IMR-90 (cell line): ENCODE data around the gene CDC42SE1. TPM values are rescaled to one million over a fixed set of nuclear protein-coding genes. Genes with fewer than 3 reads are reported as not detected.

Experiments used
- ATAC-seq: fragments of 200-7000 bp; cut with Tn5 transposase; 2 replicates; pipeline ENCODE4 v1.9.1; 2020; ENCODE audit warnings: low read depth, mild to moderate bottlenecking, moderate library complexity
- BruUV-seq: library from RNA; stranded (reverse); fragments of 400-500 nt; replicated peaks from 2 replicates; lab custom pipeline; 2021; lab: Mats Ljungman, UMichigan
- CTCF ChIA-PET: fragments of 300-600 bp; formaldehyde crosslinking; extraction: SDS; loops from one replicate; lab custom pipeline; 2021; ENCODE audit warnings: antibody characterized with exemption; lab: Yijun Ruan, JAX
- POLR2A ChIA-PET: fragments of 300-600 bp; sonication (Branson Sonifier 250); formaldehyde crosslinking; loops from one replicate; lab custom pipeline; 2022; ENCODE audit warnings: antibody characterized with exemption; ENCODE audit not compliant: unreplicated experiment; lab: Charles Lee
- DNase-seq: peaks from one replicate; pipeline ENCODE4 v3.0.0; 2013
- H2AFZ ChIP-seq: replicated peaks from 2 replicates; pipeline ENCODE3; 2013; ENCODE audit warnings: low read length, mild to moderate bottlenecking; ENCODE audit not compliant: poor library complexity
- H2AK5ac ChIP-seq: 2 replicates; pipeline ENCODE4 v1.6.1; 2013; ENCODE audit warnings: low read depth, low read length, inconsistent platforms
- H2AK9ac ChIP-seq: replicated peaks from 2 replicates; pipeline ENCODE3; 2013; ENCODE audit warnings: mild to moderate bottlenecking, low read depth, low read length, moderate library complexity; ENCODE audit not compliant: poor library complexity
- H2BK120ac ChIP-seq: 2 replicates; pipeline ENCODE4 v1.6.1; 2013; ENCODE audit warnings: low read depth, low read length, inconsistent platforms
- H2BK15ac ChIP-seq: 3 replicates; pipeline ENCODE4 v1.6.1; 2013; ENCODE audit warnings: low read depth, low read length, inconsistent platforms
- H2BK20ac ChIP-seq: 2 replicates; pipeline ENCODE4 v1.6.1; 2013; ENCODE audit warnings: low read depth, mild to moderate bottlenecking, inconsistent platforms, low read length, moderate library complexity
- H2BK5ac ChIP-seq: 2 replicates; pipeline ENCODE4 v1.6.1; 2013; ENCODE audit warnings: mild to moderate bottlenecking, low read depth, low read length, inconsistent platforms; ENCODE audit not compliant: poor library complexity, severe bottlenecking
- H3K14ac ChIP-seq: replicated peaks from 2 replicates; pipeline ENCODE4 v1.6.1; 2013; ENCODE audit warnings: low read depth, low read length, inconsistent platforms
- H3K18ac ChIP-seq: 2 replicates; pipeline ENCODE4 v1.6.1; 2013; ENCODE audit warnings: low read depth, low read length, control low read depth
- H3K23ac ChIP-seq: 2 replicates; pipeline ENCODE4 v1.6.1; 2013; ENCODE audit warnings: low read depth, low read length, inconsistent platforms
- H3K27ac ChIP-seq: 2 replicates; pipeline ENCODE4 v1.5.1; 2013; ENCODE audit warnings: mild to moderate bottlenecking, control low read depth, low read length; ENCODE audit not compliant: insufficient read depth
- H3K27me3 ChIP-seq: 2 replicates; pipeline ENCODE4 v1.6.1; 2013; ENCODE audit warnings: low read length; ENCODE audit not compliant: control insufficient read depth, insufficient read depth
- H3K36me3 ChIP-seq: 2 replicates; pipeline ENCODE4 v1.6.1; 2013; ENCODE audit warnings: low read length, mixed read lengths; ENCODE audit not compliant: control insufficient read depth, insufficient read depth
- H3K4ac ChIP-seq: 2 replicates; pipeline ENCODE4 v1.6.1; 2013; ENCODE audit warnings: low read depth, low read length, inconsistent platforms
- H3K4me1 ChIP-seq: 2 replicates; pipeline ENCODE4 v1.6.1; 2013; ENCODE audit warnings: low read length, mixed read lengths; ENCODE audit not compliant: control insufficient read depth, insufficient read depth
- H3K4me2 ChIP-seq: 2 replicates; pipeline ENCODE4 v1.6.1; 2013; ENCODE audit warnings: low read depth, mild to moderate bottlenecking, control low read depth, low read length, moderate library complexity
- H3K4me3 ChIP-seq: 2 replicates; pipeline ENCODE4 v1.5.1; 2013; ENCODE audit warnings: low read depth, mild to moderate bottlenecking, control low read depth, low read length, moderate library complexity; ENCODE audit not compliant: insufficient read depth
- H3K56ac ChIP-seq: 2 replicates; pipeline ENCODE4 v1.6.1; 2013; ENCODE audit warnings: low read length, inconsistent platforms; ENCODE audit not compliant: insufficient read depth; ENCODE audit errors: extremely low read depth
- H3K79me1 ChIP-seq, 2 experiments: 2 replicates each; pipeline ENCODE4 v1.6.1; 2013; ENCODE audit warnings: low read length in 2 of 2, inconsistent platforms in 1 of 2, low read depth in 1 of 2
- H3K9ac ChIP-seq: 2 replicates; pipeline ENCODE4 v1.6.1; 2013; ENCODE audit warnings: low read depth, low read length, control low read depth
- H3K9me1 ChIP-seq: 2 replicates; pipeline ENCODE4 v1.6.1; 2013; ENCODE audit warnings: low read length, inconsistent platforms; ENCODE audit not compliant: insufficient read depth
- H3K9me3 ChIP-seq: 2 replicates; pipeline ENCODE4 v1.6.1; 2013; ENCODE audit warnings: low read length; ENCODE audit not compliant: control insufficient read depth, insufficient read depth
- H4K20me1 ChIP-seq: 2 replicates; pipeline ENCODE4 v1.6.1; 2013; ENCODE audit warnings: low read length, inconsistent platforms; ENCODE audit not compliant: insufficient read depth
- H4K5ac ChIP-seq: 2 replicates; pipeline ENCODE4 v1.6.1; 2013; ENCODE audit warnings: mild to moderate bottlenecking, low read depth, low read length, control low read depth
- H4K8ac ChIP-seq, 2 experiments: 2 replicates each; pipeline ENCODE4 v1.6.1; 2013; ENCODE audit warnings: low read depth in 2 of 2, low read length in 2 of 2, control low read depth in 1 of 2, inconsistent platforms in 1 of 2
- H4K91ac ChIP-seq: 2 replicates; pipeline ENCODE4 v1.6.1; 2013; ENCODE audit warnings: low read depth, low read length, inconsistent platforms; ENCODE audit not compliant: insufficient read depth
- BHLHE40 ChIP-seq: fragments of 150-350 bp; IDR thresholded peaks from 2 replicates; pipeline ENCODE4 v1.6.1; 2016; ENCODE audit warnings: mild to moderate bottlenecking, low read depth, low read length
- CEBPB ChIP-seq: IDR thresholded peaks from 2 replicates; pipeline ENCODE4 v1.6.1; 2012; ENCODE audit warnings: low read depth, low read length, improper control_type of control experiment
- CTCF ChIP-seq: conservative IDR thresholded peaks from 2 replicates; pipeline ENCODE4 v1.5.1; 2012; ENCODE audit warnings: mild to moderate bottlenecking, low read depth, low read length, improper control_type of control experiment
- FOS ChIP-seq: fragments of 150-350 bp; IDR thresholded peaks from 2 replicates; pipeline ENCODE4 v1.6.1; 2016; ENCODE audit warnings: low read depth, low read length
- MAFK ChIP-seq: IDR thresholded peaks from 2 replicates; pipeline ENCODE4 v1.6.1; 2012; ENCODE audit warnings: low read depth, low read length, improper control_type of control experiment
- NFE2L2 ChIP-seq: fragments of 150-350 bp; IDR thresholded peaks from 2 replicates; pipeline ENCODE4 v1.6.1; 2016; ENCODE audit warnings: low read depth, mild to moderate bottlenecking, low read length
- POLR2A ChIP-seq: IDR thresholded peaks from 2 replicates; pipeline ENCODE4 v1.6.1; 2012; ENCODE audit warnings: mild to moderate bottlenecking, low read depth, low read length
- RAD21 ChIP-seq: IDR thresholded peaks from 2 replicates; pipeline ENCODE4 v1.6.1; 2012; ENCODE audit warnings: low read length, improper control_type of control experiment
- USF2 ChIP-seq: fragments of 150-350 bp; IDR thresholded peaks from 2 replicates; pipeline ENCODE4 v1.6.1; 2017; ENCODE audit warnings: mild to moderate bottlenecking, antibody characterized with exemption, low read length, low read depth
- WGBS, 2 experiments: methylation state at CpG; one replicate each; pipeline versions ENCODE4 v1.1.5 to v1.1.7; 2013; ENCODE audit warnings: missing lambda C conversion rate in 2 of 2; ENCODE audit not compliant: insufficient read length in 1 of 2; ENCODE audit errors: extremely low coverage in 2 of 2; 5-methylcytosine and 5-hydroxymethylcytosine counted together
- dilution Hi-C: fragments of 300-500 bp; cut with HindIII; formaldehyde crosslinking; loops from one replicate; pipeline ENCODE4 v1.14.3; 2018; ENCODE audit warnings: low sequenced_read_pairs; ENCODE audit not compliant: unreplicated experiment
- in situ Hi-C: fragments of 300-500 bp; cut with MboI; formaldehyde crosslinking; loops from 3 replicates; pipeline ENCODE4 v1.14.3; 2019; ENCODE audit warnings: low sequenced_read_pairs, inconsistent platforms, mixed read lengths
- intact Hi-C: fragments of 100-400 bp; cut with micrococcal nuclease; formaldehyde crosslinking; loops from 2 replicates; pipeline ENCODE4 v1.10.0; 2022
- polyA plus RNA-seq, 3 experiments: library from polyadenylated mRNA; depleted of rRNA; stranded (reverse); fragments of >200 nt; gene quantifications; 2 replicates each; pipeline ENCODE4 v1.2.3, GENCODE V29; 2012; ENCODE audit warnings: low replicate concordance in 1 of 3
- total RNA-seq: library from RNA; depleted of rRNA; stranded (reverse); fragments of >200 nt; gene quantifications from 2 replicates; pipeline ENCODE4 v1.2.3, GENCODE V29; 2012

CDC42SE1 gene
- total and polyA plus RNA-seq, 2 of the 4 experiments (the other 2 are of a cell fraction): 47.0 to 58.5 TPM

- Histone ChIP-seq H3K4me2 (no peak overlapping the region), H3K9me3 (no peaks in the 10 kb centered on the region), H3K4me3 (no peak overlapping the region), H2BK15ac (no peak overlapping the region), H2BK5ac (no peak overlapping the region), H3K27ac (no peak overlapping the region), H4K20me1 (no peaks in the 10 kb centered on the region), H3K4ac (no peak overlapping the region), H3K79me1 (peaks cover 9 to 42% of the 10 kb centered on the region in 2 experiments), H3K9me1 (peaks cover 7% of the 10 kb centered on the region), H3K23ac (no peak overlapping the region; the same call in 1 of the 2 replicates), H3K56ac (no peak overlapping the region), H4K91ac (no peak overlapping the region), H2AFZ (no peak overlapping the region), H4K5ac (no peak overlapping the region), H2AK9ac (no peak overlapping the region), H3K18ac (no peak overlapping the region), H2BK20ac (no peak overlapping the region), H3K27me3 (no peaks in the 10 kb centered on the region), H2BK120ac (no peak overlapping the region), H3K14ac (no peak overlapping the region), H2AK5ac (no peak overlapping the region), H3K9ac (no peak overlapping the region), H4K8ac (no peak overlapping the region), H3K4me1 (0 out of 2 replicates have a peak, but pooled peaks cover 1% of the 10 kb centered on the region), H3K36me3 (no peaks in the 10 kb centered on the region)
- no TSS peak for BruUV-seq
- CTCF ChIA-PET: interaction anchor here (1.0 kb wide), 1 partner anchor 48 kb away, joined by 5 read pairs; the partner anchor contains the start of gene CDC42SE1
- dilution Hi-C loops: no loop called here
- ATAC-seq: no peak
- intact Hi-C loops: no loop called here
- in situ Hi-C loops: no loop called here
- POLR2A ChIA-PET: no interaction called here
- WGBS, 2 experiments: no CpG with 5 or more reads among the region's 4 CpGs
- TF ChIP-seq USF2: no peak
- no peak for TF ChIP-seq CEBPB
- no peak for TF ChIP-seq BHLHE40
- no peak for TF ChIP-seq MAFK
- TF ChIP-seq NFE2L2: no peak
- TF ChIP-seq CTCF: no peak
- no peak for TF ChIP-seq POLR2A
- TF ChIP-seq FOS: no peak
- no peak for TF ChIP-seq RAD21
- DNase-seq: no peak
Measured at GRCh38 chr1:151011154-151011850, 48.1 kb downstream of the CDC42SE1 start.
